Fibroblast of peridontal ligament (primary cell): ENCODE results near the gene POC5.
"Not testable (repeated sequence)": the region's sequence is repeated elsewhere in the genome, so short reads cannot be mapped to it uniquely, and the experiment has no call there.

Experiments used
- DNase-seq: peaks from one replicate; pipeline ENCODE4 v3.0.0-alpha.2; 2010; ENCODE audit errors: extremely low read depth

The POC5 gene

GRCh38 chr5:75717082-75717922 lies at the start of gene POC5:
TSS of gene POC5 (minus strand) at chr5:75717437. CDS start at chr5:75712937, 4,500 bp downstream.
- DNase-seq, result peak; percentile 95

GRCh38 chr5:75758116-75758515 lies 40.9 kb upstream of the POC5 start:
- DNase-seq, result no peak

- DNase-seq, result no peak
Observed at GRCh38 chr5:75756981-75757380, 39.7 kb upstream of the POC5 start.

- DNase-seq, result no peak
Observed at GRCh38 chr5:75756211-75756610, 39.0 kb upstream of the POC5 start.

- DNase-seq, result no peak
Observed at GRCh38 chr5:75753182-75753581, 35.9 kb upstream of the POC5 start.

GRCh38 chr5:75744355-75744754 lies 27.1 kb upstream of the POC5 start:
- DNase-seq, result no peak

- no peak for DNase-seq
Observed at GRCh38 chr5:75736273-75736672, 19.0 kb upstream of the POC5 start.

GRCh38 chr5:75734913-75735789 lies 17.9 kb upstream of the POC5 start:
- peak; percentile 29 for DNase-seq

- DNase-seq, result no peak
Observed at GRCh38 chr5:75733767-75734166, 16.5 kb upstream of the POC5 start.

GRCh38 chr5:75731515-75731914 lies 14.3 kb upstream of the POC5 start:
- not testable (repeated sequence) for DNase-seq

GRCh38 chr5:75729321-75729720 lies 12.1 kb upstream of the POC5 start:
- DNase-seq, result no peak

GRCh38 chr5:75727931-75728330 lies 10.7 kb upstream of the POC5 start:
- no peak for DNase-seq

GRCh38 chr5:75726224-75726623 lies 9.0 kb upstream of the POC5 start:
- not testable (repeated sequence) for DNase-seq

- DNase-seq, result no peak
Observed at GRCh38 chr5:75723378-75723777, 6.1 kb upstream of the POC5 start.

- DNase-seq, result no peak
Observed at GRCh38 chr5:75721573-75721972, 4.3 kb upstream of the POC5 start.

GRCh38 chr5:75720882-75721281 lies 3.6 kb upstream of the POC5 start:
- DNase-seq, result no peak

- DNase-seq, result no peak
Observed at GRCh38 chr5:75716715-75717081, 539 bp downstream of the POC5 start.

- DNase-seq, result no peak
Observed at GRCh38 chr5:75712091-75712490, 5.1 kb downstream of the POC5 start.

GRCh38 chr5:75711151-75711550 lies 6.1 kb downstream of the POC5 start:
- no peak for DNase-seq

- no peak for DNase-seq
Observed at GRCh38 chr5:75710637-75711036, 6.6 kb downstream of the POC5 start.

- no peak for DNase-seq
Observed at GRCh38 chr5:75707911-75708509, 9.2 kb downstream of the POC5 start.

- DNase-seq, result no peak
Observed at GRCh38 chr5:75706775-75707174, 10.5 kb downstream of the POC5 start.
